H1 (cell line): ENCODE results near the gene URGCP. TPM values are rescaled to one million over a fixed set of nuclear protein-coding genes. Genes with fewer than 3 reads are reported as not detected.

ENCODE experiments used
- CHD7 ChIP-seq: fragments of 300-600 bp; sonication (generic); IDR thresholded peaks from 2 replicates; pipeline ENCODE4 v1.7.1; 2012; ENCODE audit warnings: low read length, moderate library complexity, mild to moderate bottlenecking, inconsistent platforms; ENCODE audit not compliant: insufficient replicate concordance
- HDAC6 ChIP-seq: IDR thresholded peaks from one replicate; pipeline ENCODE4 v1.7.1; 2012; ENCODE audit warnings: low read depth, mild to moderate bottlenecking, inconsistent platforms, low read length, moderate library complexity
- TCF12 ChIP-seq: IDR thresholded peaks from 2 replicates; pipeline ENCODE4 v1.6.1; 2011; ENCODE audit warnings: low read depth, mild to moderate bottlenecking, low read length
- polyA plus RNA-seq, 7 experiments: library from polyadenylated mRNA; depleted of rRNA in 3 of 7; stranded (reverse) in 5 of 7; unstranded in 2 of 7; fragments of >200 nt in 5 of 7; fragments of 200-250 nt in 2 of 7; gene quantifications; 1 replicate in 5 of 7; 2 replicates in 1 of 7; 4 replicates in 1 of 7; pipeline versions ENCODE4 v1.2.1 to v1.2.3, GENCODE V29; 2011 to 2013; ENCODE audit warnings: missing spikeins in 2 of 7, mixed read lengths in 2 of 7
- total RNA-seq: library from RNA; stranded (reverse); fragmentation: NEBNext Ultra II Directional; extraction: Animal tissue kit (Norgen Biotek cat#: 25700); gene quantifications from 2 replicates; pipeline ENCODE4 v1.2.1, GENCODE V29; 2021

URGCP gene
- total and polyA plus RNA-seq, 2 of the 8 experiments (the other 6 are each of a cell fraction or from before 2014, with no cell fraction given) = 9.0 to 18.7 TPM

- no peak for TF ChIP-seq CHD7
- no peak for TF ChIP-seq TCF12
- TF ChIP-seq HDAC6 = no peak
These were observed 62.1 kb downstream of the URGCP start (continued) for GRCh38 chr7:43844257-43844656.
